ENCODE results near the gene EFCAB9. TPM values are rescaled to one million over a fixed set of nuclear protein-coding genes. Genes with fewer than 3 reads are reported as not detected.

EFCAB9 gene
- not detected for total RNA-seq (2021; fragmentation: NEBNext Ultra II Directional; extraction: Animal tissue kit (Norgen Biotek cat#: 25700))
- long read RNA-seq, partial matches to known transcripts: 0 of 1 reads
- long read RNA-seq, other reads (novel, unspliced or antisense): 1 of 1 reads

DNA sequence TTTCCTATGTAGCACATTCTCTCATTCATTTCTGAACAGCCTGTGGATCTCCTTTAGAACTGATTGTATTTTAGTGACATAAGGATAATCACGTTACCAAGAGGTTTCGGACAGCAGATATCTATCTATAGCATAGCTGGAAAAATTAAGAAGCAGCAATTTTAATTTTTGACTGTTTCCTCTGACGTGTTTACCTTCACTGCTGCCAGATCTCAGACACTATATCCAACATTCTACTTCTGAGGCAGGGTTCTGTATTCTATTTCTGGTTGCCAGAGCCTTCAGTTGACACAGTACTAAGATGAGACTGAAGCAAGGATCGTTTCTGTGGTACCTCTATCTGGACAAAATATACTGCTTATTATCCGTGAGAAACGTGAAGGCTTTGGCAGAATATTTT lies at the start of gene EFCAB9:
TSS of gene EFCAB9 (plus strand) at position 301 of the 400 bp plus-strand sequence. CDS start at position 302, 1 bp downstream.
- TF ChIP-seq, protein P1, sequence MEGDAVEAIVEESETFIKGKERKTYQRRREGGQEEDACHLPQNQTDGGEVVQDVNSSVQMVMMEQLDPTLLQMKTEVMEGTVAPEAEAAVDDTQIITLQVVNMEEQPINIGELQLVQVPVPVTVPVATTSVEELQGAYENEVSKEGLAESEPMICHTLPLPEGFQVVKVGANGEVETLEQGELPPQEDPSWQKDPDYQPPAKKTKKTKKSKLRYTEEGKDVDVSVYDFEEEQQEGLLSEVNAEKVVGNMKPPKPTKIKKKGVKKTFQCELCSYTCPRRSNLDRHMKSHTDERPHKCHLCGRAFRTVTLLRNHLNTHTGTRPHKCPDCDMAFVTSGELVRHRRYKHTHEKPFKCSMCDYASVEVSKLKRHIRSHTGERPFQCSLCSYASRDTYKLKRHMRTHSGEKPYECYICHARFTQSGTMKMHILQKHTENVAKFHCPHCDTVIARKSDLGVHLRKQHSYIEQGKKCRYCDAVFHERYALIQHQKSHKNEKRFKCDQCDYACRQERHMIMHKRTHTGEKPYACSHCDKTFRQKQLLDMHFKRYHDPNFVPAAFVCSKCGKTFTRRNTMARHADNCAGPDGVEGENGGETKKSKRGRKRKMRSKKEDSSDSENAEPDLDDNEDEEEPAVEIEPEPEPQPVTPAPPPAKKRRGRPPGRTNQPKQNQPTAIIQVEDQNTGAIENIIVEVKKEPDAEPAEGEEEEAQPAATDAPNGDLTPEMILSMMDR (IDR thresholded peaks at IDR 0.05): no peak
- no peak within 1 kb of the TSS for H3K27ac Mint-ChIP-seq
- no peaks in the 10 kb centered on the region for H3K36me3 Mint-ChIP-seq (ENCODE audit: low read depth)
- H3K4me3 Mint-ChIP-seq: no peak within 1 kb of the TSS
- no peaks in the 10 kb centered on the region; the same call in 1 of the 2 replicates for H3K27me3 Mint-ChIP-seq (ENCODE audit: insufficient read depth)
- DNase-seq: no peak
- H3K9me3 Mint-ChIP-seq: peaks cover 6% of the 10 kb centered on the region
- peaks cover 8% of the 10 kb centered on the region for H3K4me1 Mint-ChIP-seq (ENCODE audit: low read depth)

DNA sequence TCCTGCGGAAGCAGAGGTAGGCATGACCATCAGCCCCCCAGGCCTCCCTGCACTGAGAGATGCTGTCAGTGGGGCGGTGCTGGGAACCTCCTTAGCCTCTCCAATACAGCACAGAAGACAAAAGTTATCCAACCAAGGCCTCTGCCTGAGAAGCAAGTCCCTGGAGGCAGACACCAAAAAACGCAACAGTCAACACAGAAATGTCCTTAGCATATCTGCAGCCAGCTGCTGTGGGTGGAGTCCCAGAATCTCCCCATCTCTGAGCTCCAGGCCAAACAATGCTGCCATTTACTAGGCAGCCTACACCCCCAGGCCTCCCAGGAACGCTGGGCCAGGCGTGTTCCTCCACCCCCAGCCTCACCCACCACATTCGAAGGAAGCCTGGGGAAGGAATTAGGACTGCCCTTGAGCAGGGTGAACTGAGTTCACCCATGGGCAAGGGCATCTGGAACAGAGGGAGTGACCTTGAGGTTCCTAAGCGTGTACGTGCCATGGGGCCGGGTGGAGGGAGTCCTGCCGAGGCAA lies 49.6 kb upstream of the EFCAB9 start:
- no peak for DNase-seq
- H3K4me3 Mint-ChIP-seq: no peak overlapping the region
- H3K36me3 Mint-ChIP-seq (ENCODE audit: low read depth): peaks cover 11% of the 10 kb centered on the region; the same call in 1 of the 2 replicates
- TF ChIP-seq, protein P1 (IDR thresholded peaks at IDR 0.05): no peak
- H3K9me3 Mint-ChIP-seq: no peaks in the 10 kb centered on the region
- H3K27ac Mint-ChIP-seq: no peak overlapping the region; the same call in 1 of the 2 replicates
- peaks cover 4% of the 10 kb centered on the region; the same call in 1 of the 2 replicates for H3K27me3 Mint-ChIP-seq (ENCODE audit: insufficient read depth)
- H3K4me1 Mint-ChIP-seq (ENCODE audit: low read depth): peaks cover 60% of the 10 kb centered on the region

DNA sequence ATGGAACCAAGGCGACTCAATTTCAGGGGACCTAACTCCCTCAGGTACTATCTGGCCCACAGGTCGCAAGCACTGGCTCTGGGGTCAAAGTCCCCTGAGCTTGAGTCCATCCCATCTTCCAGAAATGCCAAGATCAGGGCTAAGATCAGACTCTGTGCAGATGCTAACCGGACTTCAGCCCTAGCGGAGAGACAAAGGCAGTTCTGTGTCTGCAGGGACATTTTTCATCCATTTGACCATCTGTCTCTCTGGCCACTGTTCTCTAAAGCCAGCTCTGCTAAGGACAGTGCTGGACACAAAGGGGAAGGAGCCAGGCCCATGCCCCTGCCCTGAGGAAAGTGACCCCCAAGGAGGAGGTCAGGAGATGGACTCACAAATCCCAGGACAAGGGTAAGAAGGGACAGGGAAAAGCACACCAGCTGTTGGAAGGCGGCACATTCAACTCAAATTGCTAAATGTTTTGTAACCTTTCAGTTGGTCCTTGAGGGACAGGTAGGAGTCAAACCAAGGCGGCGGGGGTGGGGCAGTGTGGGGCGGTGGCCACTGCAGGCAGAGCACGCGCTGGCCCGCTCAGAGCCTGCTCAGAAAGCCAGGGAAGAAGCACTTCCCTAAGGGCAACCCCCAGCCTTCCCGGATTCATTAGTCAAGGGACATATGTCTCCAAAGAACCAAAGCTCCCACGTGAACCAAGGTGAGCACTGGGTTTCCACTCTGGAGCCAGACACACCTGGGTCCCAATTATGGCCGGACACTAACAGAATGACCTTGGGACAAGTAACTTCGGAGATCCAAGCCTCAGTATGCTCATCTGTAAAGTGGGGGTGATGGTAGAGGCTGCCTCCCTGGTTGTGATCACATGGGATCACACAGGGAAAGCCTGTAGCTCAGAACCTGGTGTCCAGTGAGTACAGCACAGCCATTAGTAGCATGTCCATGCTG lies 48.8 kb upstream of the EFCAB9 start:
- Mint-ChIP-seq H3K27me3 (ENCODE audit: insufficient read depth) (peaks cover 4% of the 10 kb centered on the region; the same call in 1 of the 2 replicates), H3K27ac (no peak overlapping the region), H3K4me1 (ENCODE audit: low read depth) (peaks cover 58% of the 10 kb centered on the region), H3K36me3 (ENCODE audit: low read depth) (peaks cover 11% of the 10 kb centered on the region; the same call in 1 of the 2 replicates), H3K9me3 (no peaks in the 10 kb centered on the region), H3K4me3 (no peak overlapping the region)
- TF ChIP-seq, protein P1 (IDR thresholded peaks at IDR 0.05): no peak
- no peak for DNase-seq

DNA sequence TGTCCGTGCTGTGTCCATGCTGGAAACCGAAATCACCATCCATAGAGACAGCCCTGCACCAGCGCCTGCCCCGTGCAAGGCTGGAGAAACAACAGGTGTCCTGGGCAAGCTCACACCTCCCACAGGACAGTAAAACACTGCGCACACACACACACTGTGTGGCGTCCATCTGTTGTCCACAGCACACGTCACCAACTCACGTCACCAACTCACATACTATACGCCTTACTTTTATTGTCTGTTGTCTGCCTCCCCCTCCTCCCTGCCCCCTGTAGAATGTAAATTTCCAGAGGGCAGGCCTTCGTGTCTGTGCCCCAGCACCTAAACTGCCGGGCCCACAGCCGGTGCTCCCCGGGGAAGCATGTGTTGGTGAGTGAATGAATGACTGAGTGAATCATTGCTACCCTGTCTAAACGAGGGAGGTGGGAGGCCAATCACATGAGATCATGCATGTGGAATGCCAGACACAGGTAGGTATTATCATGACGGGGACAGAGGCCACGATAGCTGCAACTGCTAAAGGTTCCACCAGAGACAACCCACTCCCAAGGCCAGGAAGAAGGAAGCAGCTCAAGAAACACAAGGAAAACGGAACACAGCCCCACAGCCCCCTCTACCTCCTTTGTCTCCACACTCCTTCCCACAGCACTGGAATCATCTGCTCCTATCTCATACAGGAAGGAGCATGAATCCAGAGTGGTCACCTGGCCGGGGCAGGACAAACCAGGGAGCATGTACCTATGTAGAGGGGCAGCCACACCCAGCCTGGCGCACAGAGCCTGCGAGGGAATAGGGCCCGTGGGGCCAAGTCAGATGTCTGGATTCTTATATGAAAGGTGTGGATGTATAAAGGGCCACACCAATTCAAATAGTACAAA lies 47.9 kb upstream of the EFCAB9 start:
- Mint-ChIP-seq H3K27me3 (ENCODE audit: insufficient read depth) (peaks cover 4% of the 10 kb centered on the region; the same call in 1 of the 2 replicates), H3K27ac (no peak overlapping the region)

More for the DNA sequence above, 47.9 kb upstream of the EFCAB9 start:
- DNase-seq: no peak
- TF ChIP-seq, protein P1 (IDR thresholded peaks at IDR 0.05): no peak
- Mint-ChIP-seq H3K9me3 (no peaks in the 10 kb centered on the region), H3K36me3 (ENCODE audit: low read depth) (peaks cover 7% of the 10 kb centered on the region; the same call in 1 of the 2 replicates), H3K4me1 (ENCODE audit: low read depth) (peaks cover 61% of the 10 kb centered on the region), H3K4me3 (no peak overlapping the region)
